HUES48 (cell line): ENCODE data around the gene KLF1.

Experiments
- H3K27ac ChIP-seq: one replicate; pipeline ENCODE4 v1.7.0; 2013; ENCODE audit warnings: low read depth, low read length, inconsistent platforms
- H3K27me3 ChIP-seq: 2 replicates; pipeline ENCODE4 v1.6.1; 2013; ENCODE audit warnings: mild to moderate bottlenecking, low read length; ENCODE audit not compliant: control insufficient read depth, insufficient read depth
- H3K36me3 ChIP-seq: 2 replicates; pipeline ENCODE4 v1.6.1; 2013; ENCODE audit warnings: low read length; ENCODE audit not compliant: control insufficient read depth, insufficient read depth
- H3K4me1 ChIP-seq: 2 replicates; pipeline ENCODE4 v1.6.1; 2013; ENCODE audit warnings: mild to moderate bottlenecking, low read length; ENCODE audit not compliant: control insufficient read depth, insufficient read depth
- H3K4me3 ChIP-seq: 2 replicates; pipeline ENCODE4 v1.5.1; 2013; ENCODE audit warnings: mild to moderate bottlenecking, low read depth, low read length
- H3K9ac ChIP-seq: 2 replicates; pipeline ENCODE4 v1.6.1; 2013; ENCODE audit warnings: mild to moderate bottlenecking, low read depth, low read length, moderate library complexity
- H3K9me3 ChIP-seq: 2 replicates; pipeline ENCODE4 v1.6.1; 2013; ENCODE audit warnings: low read length; ENCODE audit not compliant: control insufficient read depth, insufficient read depth

KLF1 gene

GRCh38 chr19:12886969-12887747 lies at the start of gene KLF1:
Gene KLF1 (minus strand): TSS chr19:12887201. CDS start chr19:12887140, 61 bp downstream.
- H3K27ac ChIP-seq = no peak within 1 kb of the TSS
- H3K36me3 ChIP-seq = no peaks in the 10 kb centered on the region
- peak within 1 kb of the TSS; percentile 74 for H3K4me3 ChIP-seq
- no peaks in the 10 kb centered on the region for H3K9me3 ChIP-seq
- H3K27me3 ChIP-seq = peaks cover 8% of the 10 kb centered on the region; the same call in 1 of the 2 replicates
- no peak within 1 kb of the TSS for H3K9ac ChIP-seq
- no peaks in the 10 kb centered on the region; the same call in 1 of the 2 replicates for H3K4me1 ChIP-seq

- H3K27ac ChIP-seq = no peak overlapping the region
- H3K4me1 ChIP-seq = peaks cover 25% of the 10 kb centered on the region
- no peak overlapping the region for H3K4me3 ChIP-seq
- H3K27me3 ChIP-seq = no peaks in the 10 kb centered on the region
- H3K9ac ChIP-seq = no peak overlapping the region
- H3K9me3 ChIP-seq = no peaks in the 10 kb centered on the region
- H3K36me3 ChIP-seq = peaks cover 28% of the 10 kb centered on the region
These were observed 49.6 kb upstream of the KLF1 start for GRCh38 chr19:12936582-12936981.

- Histone ChIP-seq H3K27me3 (no peaks in the 10 kb centered on the region), H3K9me3 (no peaks in the 10 kb centered on the region), H3K27ac (no peak overlapping the region), H3K4me3 (no peak overlapping the region), H3K4me1 (peaks cover 24% of the 10 kb centered on the region), H3K9ac (no peak overlapping the region), H3K36me3 (peaks cover 25% of the 10 kb centered on the region)
These were observed 48.1 kb upstream of the KLF1 start for GRCh38 chr19:12935071-12935470.

GRCh38 chr19:12933287-12934072 lies 46.5 kb upstream of the KLF1 start, which contains the start of gene FARSA:
Gene FARSA (minus strand): TSS chr19:12933711. CDS start chr19:12933696, 15 bp downstream.
- peak within 1 kb of the TSS; percentile 83 for H3K9ac ChIP-seq
- peak within 1 kb of the TSS; percentile 36 for H3K27ac ChIP-seq
- no peaks in the 10 kb centered on the region for H3K27me3 ChIP-seq
- H3K36me3 ChIP-seq = peaks cover 30% of the 10 kb centered on the region
- H3K4me3 ChIP-seq = peak within 1 kb of the TSS; percentile 88
- H3K9me3 ChIP-seq = no peaks in the 10 kb centered on the region
- H3K4me1 ChIP-seq = peaks cover 16% of the 10 kb centered on the region

- Histone ChIP-seq H3K27ac (no peak overlapping the region), H3K36me3 (peaks cover 36% of the 10 kb centered on the region), H3K4me3 (peak overlapping the region; percentile 88), H3K27me3 (no peaks in the 10 kb centered on the region), H3K9ac (peak overlapping the region; percentile 83), H3K4me1 (peaks cover 14% of the 10 kb centered on the region), H3K9me3 (no peaks in the 10 kb centered on the region)
These were observed 45.6 kb upstream of the KLF1 start for GRCh38 chr19:12932392-12933286.

- no peak overlapping the region for H3K27ac ChIP-seq
- H3K9ac ChIP-seq = no peak overlapping the region
- H3K9me3 ChIP-seq = no peaks in the 10 kb centered on the region
- no peak overlapping the region for H3K4me3 ChIP-seq
- peaks cover 8% of the 10 kb centered on the region for H3K4me1 ChIP-seq
- peaks cover 50% of the 10 kb centered on the region for H3K36me3 ChIP-seq
- no peaks in the 10 kb centered on the region for H3K27me3 ChIP-seq
These were observed 43.1 kb upstream of the KLF1 start for GRCh38 chr19:12930002-12930645.

- no peaks in the 10 kb centered on the region for H3K4me1 ChIP-seq
- H3K9ac ChIP-seq = no peak overlapping the region
- H3K36me3 ChIP-seq = peaks cover 63% of the 10 kb centered on the region
- no peaks in the 10 kb centered on the region for H3K27me3 ChIP-seq
- H3K27ac ChIP-seq = no peak overlapping the region
- no peaks in the 10 kb centered on the region for H3K9me3 ChIP-seq
- no peak overlapping the region for H3K4me3 ChIP-seq
These were observed 37.8 kb upstream of the KLF1 start for GRCh38 chr19:12924621-12925310.

GRCh38 chr19:12922959-12923358 lies 36.0 kb upstream of the KLF1 start:
- no peaks in the 10 kb centered on the region for H3K9me3 ChIP-seq
- peaks cover 9% of the 10 kb centered on the region for H3K27me3 ChIP-seq
- no peaks in the 10 kb centered on the region for H3K4me1 ChIP-seq
- no peak overlapping the region for H3K9ac ChIP-seq
- peaks cover 46% of the 10 kb centered on the region for H3K36me3 ChIP-seq
- no peak overlapping the region for H3K27ac ChIP-seq
- H3K4me3 ChIP-seq = no peak overlapping the region

GRCh38 chr19:12921047-12921446 lies 34.0 kb upstream of the KLF1 start:
- Histone ChIP-seq H3K9me3 (no peaks in the 10 kb centered on the region), H3K27me3 (peaks cover 11% of the 10 kb centered on the region), H3K4me3 (no peak overlapping the region), H3K27ac (no peak overlapping the region), H3K4me1 (no peaks in the 10 kb centered on the region), H3K9ac (no peak overlapping the region), H3K36me3 (peaks cover 34% of the 10 kb centered on the region)

GRCh38 chr19:12918253-12918652 lies 31.3 kb upstream of the KLF1 start:
- H3K9ac ChIP-seq = no peak overlapping the region
- peaks cover 10% of the 10 kb centered on the region for H3K4me1 ChIP-seq
- H3K4me3 ChIP-seq = no peak overlapping the region
- H3K27ac ChIP-seq = no peak overlapping the region
- H3K9me3 ChIP-seq = no peaks in the 10 kb centered on the region
- peaks cover 11% of the 10 kb centered on the region for H3K27me3 ChIP-seq
- H3K36me3 ChIP-seq = peaks cover 11% of the 10 kb centered on the region
